Keratinocyte (primary cell): Measurements from ENCODE around the gene DDX11.
"Not testable (repeated sequence)": the region's sequence is repeated elsewhere in the genome, so short reads cannot be mapped to it uniquely, and the experiment has no call there.

ENCODE experiments used
- CTCF ChIP-seq, 3 experiments: IDR thresholded peaks in 1 of 3; conservative IDR thresholded peaks in 1 of 3; optimal IDR thresholded peaks in 1 of 3; 2 replicates in 2 of 3; 3 replicates in 1 of 3; pipeline versions ENCODE3 to v1.5.1; 2011; ENCODE audit warnings: low read length in 3 of 3, mild to moderate bottlenecking in 3 of 3, moderate library complexity in 2 of 3, control low read depth in 1 of 3, inconsistent platforms in 1 of 3; ENCODE audit not compliant: insufficient read depth in 2 of 3; ENCODE audit errors: extremely low read depth in 1 of 3
- EZH2 ChIP-seq: IDR thresholded peaks from one replicate; pipeline ENCODE4 v1.6.1; 2012; ENCODE audit warnings: inconsistent platforms, mild to moderate bottlenecking, low read length, moderate library complexity

- TF ChIP-seq CTCF (optimal IDR thresholded peaks at IDR 0.05 in 1 of 3, IDR thresholded peaks at IDR 0.05 in 1 of 3, conservative IDR thresholded peaks at IDR 0.05 in 1 of 3; ENCODE audit: extremely low read depth in 1 of 3, insufficient read depth in 2 of 3, low read length in 3 of 3); EZH2: not testable (repeated sequence)
Measured at GRCh38 chr12:31124158-31124557, 50.5 kb downstream of the DDX11 start.
